IMR-90 (cell line): Measurements from ENCODE around the gene CFD.

ENCODE experiments used
- BHLHE40 ChIP-seq: fragments of 150-350 bp; IDR thresholded peaks from 2 replicates; pipeline ENCODE4 v1.6.1; 2016; ENCODE audit warnings: mild to moderate bottlenecking, low read depth, low read length
- CHD1 ChIP-seq: IDR thresholded peaks from 2 replicates; pipeline ENCODE4 v1.6.1; 2012; ENCODE audit warnings: low read depth, low read length, improper control_type of control experiment
- CTCF ChIP-seq: conservative IDR thresholded peaks from 2 replicates; pipeline ENCODE4 v1.5.1; 2012; ENCODE audit warnings: mild to moderate bottlenecking, low read depth, low read length, improper control_type of control experiment
- MXI1 ChIP-seq: IDR thresholded peaks from 2 replicates; pipeline ENCODE4 v1.6.1; 2012; ENCODE audit warnings: low read depth, mild to moderate bottlenecking, low read length, moderate library complexity, borderline replicate concordance
- NFE2L2 ChIP-seq: fragments of 150-350 bp; IDR thresholded peaks from 2 replicates; pipeline ENCODE4 v1.6.1; 2016; ENCODE audit warnings: low read depth, mild to moderate bottlenecking, low read length
- POLR2A ChIP-seq: IDR thresholded peaks from 2 replicates; pipeline ENCODE4 v1.6.1; 2012; ENCODE audit warnings: mild to moderate bottlenecking, low read depth, low read length

- TF ChIP-seq CTCF (no peak), MXI1 (no peak), POLR2A (no peak), BHLHE40 (no peak), CHD1 (no peak), NFE2L2 (no peak)
Measured at GRCh38 chr19:855566-856120, 3.8 kb upstream of the CFD start.
